HG03469 (cell line): ENCODE measurements around the gene CD96.
"Not testable (repeated sequence)": the region's sequence is repeated elsewhere in the genome, so short reads cannot be mapped to it uniquely, and the experiment has no call there.

Experiments
- ATAC-seq: cut with Tn5 transposase; IDR thresholded peaks from one replicate; pipeline ENCODE4 v1.9.1; 2021; ENCODE audit warnings: mild to moderate bottlenecking, moderate library complexity, moderate number of reproducible peaks; ENCODE audit not compliant: unreplicated experiment

CD96 gene

DNA sequence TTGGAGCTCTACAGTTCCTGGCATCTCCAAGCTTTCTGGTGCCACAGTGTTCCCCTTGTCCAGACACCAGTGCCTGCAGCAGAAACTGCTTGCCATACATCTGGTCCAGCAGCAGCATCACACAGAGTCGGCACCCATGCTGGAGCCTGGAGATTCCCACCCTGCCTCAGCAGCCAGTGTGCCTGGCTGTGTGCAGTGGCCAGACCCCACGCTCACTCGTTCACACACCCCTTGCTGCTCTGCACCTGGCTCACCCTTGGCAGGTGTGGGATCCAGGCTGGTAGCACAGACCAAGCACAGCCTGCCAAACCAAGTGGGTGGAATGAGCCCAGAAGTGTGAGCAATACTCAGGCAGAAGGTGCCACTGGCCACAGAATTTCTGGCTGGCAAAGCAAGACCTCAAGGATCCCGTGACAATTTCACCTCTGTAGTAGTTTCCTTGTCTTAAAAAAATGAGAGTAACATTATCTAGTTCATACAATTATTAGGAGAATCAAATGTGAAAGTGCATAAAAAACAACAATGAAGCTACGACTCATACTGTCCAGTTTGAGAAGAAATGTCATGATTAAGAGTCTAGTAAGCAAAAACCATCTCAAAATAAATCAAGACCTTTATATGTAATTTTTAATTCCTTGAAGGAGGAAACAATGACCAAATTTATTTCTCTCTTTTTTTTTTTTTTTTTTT, 76.1 kb downstream of the CD96 start:
- ATAC-seq: no peak

DNA sequence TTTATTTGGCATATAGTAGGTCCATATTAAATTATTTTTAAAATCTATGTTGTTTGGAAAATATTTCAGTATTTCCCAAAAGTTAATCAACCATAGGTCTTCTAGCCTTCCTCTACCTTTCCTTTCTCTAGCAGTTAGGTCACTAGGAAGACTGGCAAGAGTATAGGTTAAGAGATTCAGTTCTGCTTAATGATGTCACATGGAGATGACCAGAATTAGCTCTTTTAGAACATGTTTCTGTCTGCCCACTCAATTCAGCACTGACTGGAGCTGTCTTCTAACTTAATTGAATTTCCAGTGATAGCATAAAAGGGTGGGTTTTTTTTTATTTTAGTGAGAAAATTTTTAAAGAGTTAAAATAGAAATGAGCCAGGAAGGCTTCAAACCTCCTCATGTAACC, 76.9 kb downstream of the CD96 start:
- ATAC-seq: no peak

DNA sequence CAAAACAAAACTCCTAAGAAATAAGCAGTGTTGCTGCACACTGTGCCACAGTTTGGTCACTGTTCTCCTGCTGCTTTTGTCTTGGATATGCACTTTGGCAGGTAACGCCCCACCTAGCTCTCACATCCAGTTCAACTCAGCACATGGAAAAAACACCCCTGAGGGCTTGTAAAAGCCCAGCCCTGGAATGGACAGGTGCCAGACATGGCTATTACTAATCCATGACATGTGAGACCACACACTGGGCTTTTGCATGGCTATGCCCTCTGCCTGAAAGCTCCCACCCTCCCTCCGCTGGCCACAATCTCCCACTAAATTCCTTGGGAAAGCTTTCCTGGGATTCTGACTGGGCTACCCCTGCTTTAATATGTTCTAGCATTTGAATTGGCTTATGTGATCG, 77.8 kb downstream of the CD96 start:
- no peak for ATAC-seq

DNA sequence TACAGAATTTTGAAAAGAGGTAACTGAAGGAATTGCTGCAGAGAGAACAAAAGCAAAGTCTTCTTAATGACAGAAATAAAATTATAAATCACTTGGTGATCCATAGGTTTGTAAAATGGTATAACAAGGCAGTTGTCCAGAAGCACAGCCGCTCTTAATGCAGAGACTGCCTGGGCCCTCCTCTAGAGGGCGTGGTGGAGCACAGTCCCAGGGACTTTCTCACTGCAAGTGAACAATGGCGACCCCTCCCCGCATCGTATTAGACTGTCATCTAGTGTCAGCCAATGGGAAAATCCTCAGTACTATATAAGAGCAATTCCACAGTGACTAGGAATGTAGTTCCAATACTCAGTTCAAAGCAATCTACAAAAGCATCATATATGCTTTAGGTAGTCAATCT, 79.5 kb downstream of the CD96 start:
- no peak for ATAC-seq

DNA sequence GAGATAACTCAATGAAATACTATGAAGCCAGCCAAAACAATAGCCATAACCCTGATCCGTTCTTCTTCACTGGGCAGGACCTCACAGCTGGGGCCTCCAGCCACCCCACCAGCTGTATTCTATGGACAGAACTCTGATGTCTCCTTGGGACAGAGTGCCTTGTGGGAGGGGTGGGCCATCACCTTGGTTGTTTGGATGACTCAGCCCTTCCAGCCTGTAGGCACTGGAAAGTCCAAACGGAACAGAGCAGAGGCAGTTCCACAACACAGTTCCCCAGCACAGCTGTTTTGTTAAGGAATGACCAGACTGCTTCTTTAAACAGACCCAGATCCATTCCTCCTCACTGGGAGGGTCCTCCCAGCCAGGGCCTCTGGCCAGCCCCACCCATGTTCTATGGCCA, 85.1 kb downstream of the CD96 start:
- no peak for ATAC-seq

DNA sequence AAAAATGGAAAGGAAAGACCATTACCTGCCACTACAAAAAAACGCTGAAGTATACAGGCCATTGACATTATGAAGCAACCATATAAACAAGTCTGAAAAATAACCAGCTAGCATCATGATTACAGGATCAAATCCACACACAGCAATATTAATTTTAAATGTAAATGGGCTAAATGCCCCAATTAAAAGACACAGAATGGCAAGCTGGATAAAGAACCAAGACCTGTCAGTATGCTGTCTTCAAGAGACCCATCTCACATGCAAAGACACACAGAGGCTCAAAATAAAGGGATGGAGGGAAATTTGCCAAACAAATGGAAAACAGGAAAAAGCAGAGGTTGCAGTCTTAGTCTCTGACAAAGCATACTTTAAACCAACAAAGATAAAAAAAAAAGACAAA, 87.0 kb downstream of the CD96 start:
- not testable (repeated sequence) for ATAC-seq

DNA sequence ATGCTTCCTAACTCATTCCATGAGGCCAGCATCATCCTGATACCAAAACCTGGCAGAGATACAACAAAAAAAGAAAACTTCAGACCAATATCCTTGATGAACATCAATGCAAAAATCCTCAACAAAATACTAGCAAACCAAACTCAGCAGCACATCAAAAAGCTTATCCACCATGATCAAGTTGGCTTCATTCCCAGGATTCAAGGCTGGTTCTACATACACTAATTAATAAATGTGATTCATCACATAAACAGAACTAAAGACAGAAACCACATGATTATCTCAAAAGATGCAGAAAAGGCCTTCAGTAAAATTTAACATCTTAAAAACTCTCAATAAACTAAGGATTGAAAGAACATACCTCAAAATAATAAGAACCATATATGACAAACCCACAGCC, 88.6 kb downstream of the CD96 start:
- not testable (repeated sequence) for ATAC-seq

DNA sequence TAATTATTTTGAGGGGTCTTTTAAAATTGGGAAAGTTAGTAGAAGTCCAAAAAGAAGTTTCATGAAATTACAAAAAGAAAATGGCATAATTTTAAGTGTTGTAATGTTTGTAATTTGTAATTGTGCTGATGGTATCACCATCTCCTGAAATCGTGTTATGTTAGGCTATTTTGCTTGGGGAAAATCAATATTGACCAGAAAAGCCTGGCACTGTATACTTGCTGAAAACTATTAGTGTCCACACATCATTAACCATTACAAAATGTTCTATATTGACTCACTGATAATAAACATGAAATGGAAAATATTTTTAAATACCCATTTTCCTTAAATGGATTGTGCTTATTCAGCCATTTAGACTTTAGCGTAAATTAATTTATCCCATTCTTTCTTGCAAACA, 93.4 kb downstream of the CD96 start:
- no peak for ATAC-seq

DNA sequence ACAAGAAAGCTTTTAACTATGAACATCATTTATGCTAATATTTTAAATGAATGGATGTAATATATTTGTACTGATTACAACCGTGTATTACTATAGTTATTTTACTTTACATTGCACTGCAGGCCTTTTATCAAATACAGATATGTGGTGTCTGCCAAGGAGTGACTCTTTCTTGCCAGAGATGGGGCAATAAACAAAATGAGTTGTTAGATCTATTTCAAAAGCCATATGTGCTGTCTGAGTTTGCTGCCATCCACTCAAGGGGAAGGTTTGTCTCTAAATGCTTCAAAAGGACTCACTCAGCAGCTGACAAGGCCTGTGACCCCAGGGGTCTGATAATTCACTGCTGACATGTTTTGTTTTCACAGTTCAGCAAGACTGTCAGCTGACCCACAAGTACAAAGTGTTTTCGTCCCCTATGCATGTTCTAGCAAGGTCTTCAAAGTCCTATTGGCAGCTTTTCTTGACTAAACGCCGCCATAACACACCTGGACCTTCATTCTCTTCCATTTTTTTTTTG, 94.4 kb downstream of the CD96 start:
- no peak for ATAC-seq

DNA sequence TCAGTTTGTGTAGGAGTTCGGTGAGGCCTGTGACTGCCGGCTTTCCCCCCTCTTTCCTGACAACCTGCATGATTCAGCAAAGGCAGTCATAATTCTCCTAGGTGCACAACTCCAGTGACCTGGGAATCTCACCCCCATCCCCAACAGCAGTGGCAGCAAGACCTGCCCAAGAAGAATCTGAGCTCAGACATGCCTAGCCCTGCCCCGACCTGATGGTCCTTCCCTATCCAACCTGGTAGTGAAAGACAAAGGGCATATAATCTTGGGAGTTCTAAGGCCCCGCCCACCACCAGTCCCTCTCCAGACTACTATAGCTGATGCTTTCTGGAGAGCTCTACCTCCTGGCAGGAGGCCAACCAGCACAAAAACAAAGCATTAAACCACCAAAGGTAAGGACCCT, 97.3 kb downstream of the CD96 start:
- ATAC-seq: no peak

DNA sequence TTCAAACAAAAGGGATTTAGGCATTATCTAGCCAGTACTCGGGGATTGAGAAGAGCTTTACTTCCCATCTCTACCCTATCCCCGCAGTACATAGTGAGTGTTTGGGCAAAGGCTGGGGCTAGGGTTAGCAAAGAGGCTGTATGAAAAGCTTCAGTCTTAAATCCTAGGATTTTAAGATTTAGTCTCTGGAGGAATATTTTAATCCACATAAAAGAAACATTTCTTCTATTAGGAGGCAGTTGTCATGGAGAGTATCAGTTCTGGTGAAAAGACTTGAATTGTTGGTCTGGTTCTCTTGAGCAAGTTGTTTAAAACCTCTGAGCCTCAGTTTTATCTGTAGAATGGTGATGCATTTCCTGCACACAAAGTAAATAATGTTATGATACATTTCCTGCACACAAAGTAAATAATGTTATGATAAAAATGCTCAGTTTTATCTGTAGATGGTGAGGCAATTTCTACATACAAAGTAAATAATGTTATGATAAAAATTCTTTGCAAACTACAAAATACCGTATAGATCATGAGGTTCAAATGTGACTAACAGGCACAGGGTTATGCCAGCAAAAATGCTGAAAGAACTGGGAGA, 107.1 kb downstream of the CD96 start:
- ATAC-seq: no peak

DNA sequence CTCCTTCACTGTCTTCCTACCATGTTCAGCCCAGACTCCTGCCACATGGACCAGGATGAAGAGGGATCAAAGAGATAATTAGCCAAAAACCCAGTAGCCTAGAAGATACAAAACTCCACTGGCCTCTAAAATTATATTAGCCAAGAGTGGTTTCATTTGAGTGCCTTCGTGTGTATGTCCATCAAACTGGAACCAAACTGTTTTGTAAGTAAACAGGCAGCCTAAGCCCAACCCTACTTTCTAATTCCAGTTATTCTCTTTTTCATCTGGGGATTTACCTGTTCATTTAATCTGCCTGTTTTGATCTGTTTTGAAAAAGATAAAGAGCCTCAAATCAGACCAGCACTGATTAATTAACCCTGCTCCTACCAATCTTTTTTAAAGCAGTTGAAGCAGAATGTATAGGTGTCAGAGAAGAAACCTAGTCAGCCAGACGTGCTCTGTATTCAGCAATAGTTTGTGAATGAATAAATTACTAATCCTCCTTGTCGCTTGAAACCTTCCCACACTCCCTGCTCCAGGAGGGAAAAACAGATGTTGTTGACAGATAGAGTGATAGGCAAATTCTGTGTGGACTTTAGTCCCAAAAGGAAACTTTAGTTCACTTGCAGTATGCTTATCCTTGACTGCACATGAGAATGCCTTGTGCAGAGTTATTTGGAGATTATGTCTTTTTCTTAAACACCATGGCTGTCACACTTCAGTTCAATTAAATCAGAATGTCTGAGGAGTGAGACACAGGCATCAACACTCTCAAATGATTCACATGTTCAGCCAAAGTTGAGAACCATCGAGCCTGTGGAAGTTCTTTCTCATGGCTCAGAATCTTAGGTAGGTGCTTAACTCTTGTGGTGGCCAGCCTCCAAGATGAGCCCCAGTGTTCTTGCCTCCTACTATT, 108.6 kb downstream of the CD96 start:
- no peak for ATAC-seq

DNA sequence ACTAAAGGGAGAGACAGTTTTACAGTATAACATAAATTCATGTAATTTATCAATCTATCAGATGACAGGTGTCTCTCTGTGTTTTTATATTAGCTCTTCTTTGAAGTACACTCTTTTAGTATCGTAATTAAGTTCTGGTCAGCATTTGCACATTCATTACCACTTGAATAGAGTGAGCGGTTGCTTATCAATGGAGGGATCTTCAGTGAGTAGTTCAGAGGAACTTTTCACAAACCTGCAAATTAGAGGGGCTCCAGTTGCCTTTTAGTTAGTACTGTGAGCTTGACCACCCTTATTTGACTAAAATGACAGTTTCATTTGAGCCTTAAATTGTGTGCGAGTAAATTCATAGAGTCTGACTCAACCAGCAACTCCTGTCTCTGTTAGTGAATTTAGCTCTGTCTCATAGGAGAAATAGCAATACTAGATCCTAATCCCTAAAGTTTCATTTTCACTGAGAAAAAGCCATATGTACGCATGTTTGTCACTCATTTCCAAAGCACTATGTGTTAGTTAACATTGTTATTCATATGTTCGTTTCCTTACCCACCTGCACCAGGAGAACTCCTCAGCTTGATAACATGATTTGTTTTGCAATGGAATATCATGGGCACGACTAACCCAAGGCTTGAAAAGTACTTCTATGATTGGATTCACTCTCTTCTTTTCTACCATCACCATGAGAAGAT, 110.6 kb downstream of the CD96 start:
- ATAC-seq: no peak

DNA sequence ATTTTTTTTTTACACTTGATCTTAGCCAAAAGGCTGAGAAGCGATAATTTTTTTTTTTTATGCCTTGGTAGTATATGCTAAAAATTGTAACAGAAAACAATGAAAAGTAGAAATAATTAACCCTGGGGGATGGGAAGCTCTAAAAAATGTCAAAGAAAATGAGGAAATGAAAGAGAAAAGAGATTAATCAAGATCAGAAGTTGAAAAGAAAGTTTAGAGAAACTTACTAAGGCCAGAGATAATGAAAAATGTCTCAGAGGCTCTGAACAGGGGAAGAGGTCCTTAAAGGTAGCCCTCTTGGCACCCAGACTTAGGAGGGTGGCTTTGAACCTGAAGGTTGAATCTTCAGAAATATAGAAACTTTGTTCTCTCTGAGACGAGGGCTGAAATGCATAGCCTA, 111.8 kb downstream of the CD96 start:
- ATAC-seq: no peak

DNA sequence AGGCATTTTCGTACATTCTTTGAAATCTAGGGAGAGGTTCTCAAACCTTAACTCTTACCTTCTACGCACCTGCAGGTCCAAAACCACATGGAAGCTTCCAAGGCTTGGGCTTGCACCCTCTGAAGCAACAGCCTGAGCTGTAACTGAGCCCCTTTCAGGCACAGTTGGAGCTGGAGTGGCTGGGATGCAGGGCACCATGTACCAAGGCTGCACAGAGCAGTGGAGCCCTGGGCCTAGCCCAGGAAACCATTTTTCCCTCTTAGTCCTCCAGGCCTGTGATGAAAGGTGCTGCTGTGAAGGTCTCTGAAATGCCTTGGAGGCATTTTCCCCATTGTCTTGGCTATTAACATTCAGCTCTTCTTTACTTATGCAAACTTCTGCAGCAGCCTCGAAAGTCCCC, 120.0 kb downstream of the CD96 start:
- no peak for ATAC-seq

DNA sequence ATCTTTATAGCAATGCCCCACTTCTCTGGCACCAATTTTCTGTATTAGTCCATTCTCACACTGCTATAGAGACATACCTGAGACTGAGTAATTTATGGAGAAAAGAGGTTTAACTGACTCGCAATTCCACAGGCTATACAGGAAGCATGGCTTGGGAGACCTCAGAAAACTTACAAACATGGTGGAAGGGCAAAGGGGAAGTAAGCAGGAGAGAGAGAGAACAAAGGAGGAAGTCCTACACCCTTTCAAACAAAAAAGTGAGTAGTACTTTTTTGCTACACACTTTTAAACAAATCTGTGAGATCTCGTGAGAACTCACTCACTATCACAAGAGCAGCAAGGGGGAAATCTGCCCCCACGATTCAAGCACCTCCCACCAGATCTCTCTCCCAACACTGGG, 120.9 kb downstream of the CD96 start:
- ATAC-seq: no peak

DNA sequence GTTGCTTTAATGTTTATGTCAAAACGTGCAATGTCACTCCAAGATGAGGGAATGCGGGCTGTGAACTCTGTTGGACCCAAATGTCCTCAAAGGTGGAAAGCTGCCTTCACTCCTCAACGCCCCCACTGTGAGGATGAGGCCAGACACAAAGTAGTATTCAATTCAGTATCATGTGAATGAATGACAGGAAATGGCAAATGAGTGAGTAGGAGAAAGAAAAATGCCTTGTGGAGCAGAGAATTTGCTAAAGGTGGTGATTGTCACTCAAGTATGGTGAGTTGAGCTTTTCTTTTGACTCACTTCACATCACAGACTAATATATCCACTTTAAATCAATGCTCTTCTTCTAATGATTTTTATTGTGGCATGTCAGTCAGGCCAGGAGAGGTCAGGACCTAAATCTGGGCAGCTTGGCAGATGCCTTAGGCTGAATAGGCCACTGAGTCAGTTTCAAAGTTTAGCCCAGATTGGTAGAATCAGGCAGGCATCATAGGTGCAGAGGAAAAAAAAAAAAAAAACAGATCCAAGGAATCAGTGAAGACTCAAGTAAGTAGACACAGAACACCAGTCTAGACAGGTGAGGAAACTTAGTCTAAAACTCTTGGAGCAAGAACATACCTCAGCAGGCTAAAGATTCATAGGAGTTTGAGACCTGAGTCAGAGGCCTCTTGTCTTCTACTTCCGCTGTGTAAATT, 124.2 kb downstream of the CD96 start:
- ATAC-seq: no peak

DNA sequence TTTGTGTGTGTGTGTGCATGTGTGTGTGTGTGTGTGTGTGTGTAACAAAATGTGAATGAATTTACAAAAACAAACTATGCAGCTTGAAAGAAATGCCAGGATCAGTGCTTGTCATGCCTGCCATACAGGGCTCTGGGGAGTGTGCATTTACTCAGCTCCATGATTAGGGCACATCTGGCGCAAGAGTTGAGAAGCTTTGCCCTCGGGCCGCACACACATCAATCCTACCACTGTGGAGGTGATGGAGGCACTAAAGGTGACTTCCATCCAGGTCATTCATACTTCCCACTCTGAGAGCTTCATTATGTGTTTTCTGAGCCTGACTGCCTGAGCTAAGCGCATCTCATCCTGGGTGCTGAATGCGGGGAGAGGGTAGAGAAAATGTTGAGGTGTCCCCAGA, 125.2 kb downstream of the CD96 start:
- no peak for ATAC-seq

DNA sequence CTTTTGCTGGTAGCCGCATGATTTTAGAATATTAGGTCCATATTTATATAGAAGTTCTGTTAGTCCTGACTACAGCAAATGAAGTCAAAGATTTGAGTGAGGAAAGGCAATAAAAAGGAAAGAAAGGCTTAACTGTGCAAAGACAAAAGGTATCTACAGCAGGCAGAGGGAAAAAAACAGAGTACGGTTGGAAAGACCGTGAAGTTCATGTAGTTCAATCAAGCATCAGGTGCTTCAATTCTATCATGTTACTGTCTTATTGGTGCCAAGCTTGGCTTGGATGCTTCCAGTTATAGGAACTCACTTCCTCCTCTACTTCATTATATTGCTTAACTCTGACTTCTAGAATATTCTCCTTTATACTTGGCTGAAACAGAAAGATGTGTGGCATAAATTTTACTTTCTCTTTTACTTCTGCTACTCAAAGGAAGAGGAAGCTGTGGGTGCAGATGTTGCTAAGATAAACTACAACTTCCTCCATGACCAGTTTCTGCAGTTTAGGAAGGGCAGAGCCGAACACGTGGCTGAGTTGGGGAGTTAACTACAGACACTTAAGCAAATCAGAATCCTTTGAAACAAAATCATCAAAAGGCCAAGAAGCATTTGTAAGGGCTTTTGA, 125.7 kb downstream of the CD96 start:
- peak; percentile 98 for ATAC-seq

DNA sequence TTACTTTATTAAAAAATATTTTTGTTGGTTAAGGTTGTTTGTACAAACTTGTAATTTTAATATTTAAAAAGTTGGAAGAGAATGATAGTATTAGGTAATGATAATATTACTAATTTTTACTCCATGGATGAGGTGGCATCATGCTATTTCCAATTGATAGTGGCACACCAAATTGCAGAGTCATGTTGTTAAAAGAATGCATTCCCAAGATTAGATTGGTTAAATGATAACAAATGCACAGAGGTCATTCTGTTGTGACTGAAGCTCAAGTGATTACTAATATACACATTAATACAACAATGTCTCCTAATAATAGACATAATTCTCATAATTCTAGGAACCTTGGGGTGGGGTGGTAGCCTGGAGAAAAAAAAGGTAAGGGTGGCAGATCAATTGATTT, 126.3 kb downstream of the CD96 start:
- ATAC-seq: no peak
